ENCODE results near the gene PIEZO1.

DNA sequence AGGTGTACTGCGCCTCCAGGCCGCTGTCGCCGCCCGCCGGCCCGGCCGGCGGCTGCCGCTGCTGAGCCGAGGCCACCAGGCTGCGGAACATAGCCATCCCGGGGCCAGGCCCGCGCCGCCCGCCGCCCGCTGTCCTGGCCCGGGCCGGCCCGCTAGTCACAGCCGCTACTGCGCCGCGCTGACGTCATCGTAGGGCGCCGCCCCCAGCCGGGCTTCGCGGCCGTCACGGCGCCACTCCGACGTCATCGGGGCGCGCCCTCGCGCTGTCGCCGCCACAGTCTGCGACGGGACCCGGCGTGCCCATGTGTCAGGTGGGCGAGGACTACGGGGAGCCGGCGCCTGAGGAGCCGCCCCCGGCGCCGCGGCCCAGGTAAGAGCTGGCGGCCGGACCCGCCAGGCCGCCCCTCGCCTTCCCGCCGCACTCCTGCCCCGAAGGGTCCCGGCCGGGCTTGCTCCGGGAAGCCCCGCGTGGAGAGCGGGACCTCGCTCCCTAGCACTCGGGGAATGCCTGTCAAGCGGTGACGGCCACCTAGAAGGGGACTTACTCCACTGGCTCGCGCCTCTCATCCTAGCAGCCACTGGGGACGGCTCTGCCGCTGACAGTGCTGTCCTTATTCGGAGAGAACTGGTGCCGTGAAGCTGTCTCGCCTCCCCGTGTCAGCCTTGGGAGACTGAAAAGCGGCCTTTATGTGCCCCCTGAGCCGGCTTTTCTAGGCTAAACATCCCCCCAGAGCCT, 78.6 kb downstream of the PIEZO1 start, which contains the start of the genes CTU2 and RNF166:
- TF ChIP-seq, protein P1, sequence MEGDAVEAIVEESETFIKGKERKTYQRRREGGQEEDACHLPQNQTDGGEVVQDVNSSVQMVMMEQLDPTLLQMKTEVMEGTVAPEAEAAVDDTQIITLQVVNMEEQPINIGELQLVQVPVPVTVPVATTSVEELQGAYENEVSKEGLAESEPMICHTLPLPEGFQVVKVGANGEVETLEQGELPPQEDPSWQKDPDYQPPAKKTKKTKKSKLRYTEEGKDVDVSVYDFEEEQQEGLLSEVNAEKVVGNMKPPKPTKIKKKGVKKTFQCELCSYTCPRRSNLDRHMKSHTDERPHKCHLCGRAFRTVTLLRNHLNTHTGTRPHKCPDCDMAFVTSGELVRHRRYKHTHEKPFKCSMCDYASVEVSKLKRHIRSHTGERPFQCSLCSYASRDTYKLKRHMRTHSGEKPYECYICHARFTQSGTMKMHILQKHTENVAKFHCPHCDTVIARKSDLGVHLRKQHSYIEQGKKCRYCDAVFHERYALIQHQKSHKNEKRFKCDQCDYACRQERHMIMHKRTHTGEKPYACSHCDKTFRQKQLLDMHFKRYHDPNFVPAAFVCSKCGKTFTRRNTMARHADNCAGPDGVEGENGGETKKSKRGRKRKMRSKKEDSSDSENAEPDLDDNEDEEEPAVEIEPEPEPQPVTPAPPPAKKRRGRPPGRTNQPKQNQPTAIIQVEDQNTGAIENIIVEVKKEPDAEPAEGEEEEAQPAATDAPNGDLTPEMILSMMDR (IDR thresholded peaks at IDR 0.05) = no peak
- TF ChIP-seq EZH2 (IDR thresholded peaks at IDR 0.05; ENCODE audit: borderline replicate concordance, insufficient read depth, low read depth, low read length, poor library complexity, severe bottlenecking) = no peak

All from B cell (primary cell).